SH-SY5Y (cell line): Measurements from ENCODE around the gene ADARB1.

Experiments
- GATA2 ChIP-seq: IDR thresholded peaks from 2 replicates; pipeline ENCODE4 v1.6.1; 2011; ENCODE audit warnings: mild to moderate bottlenecking, low read depth, low read length
- GATA3 ChIP-seq: IDR thresholded peaks from 2 replicates; pipeline ENCODE4 v1.6.1; 2011; ENCODE audit warnings: low read depth, mild to moderate bottlenecking, low read length, moderate library complexity

DNA sequence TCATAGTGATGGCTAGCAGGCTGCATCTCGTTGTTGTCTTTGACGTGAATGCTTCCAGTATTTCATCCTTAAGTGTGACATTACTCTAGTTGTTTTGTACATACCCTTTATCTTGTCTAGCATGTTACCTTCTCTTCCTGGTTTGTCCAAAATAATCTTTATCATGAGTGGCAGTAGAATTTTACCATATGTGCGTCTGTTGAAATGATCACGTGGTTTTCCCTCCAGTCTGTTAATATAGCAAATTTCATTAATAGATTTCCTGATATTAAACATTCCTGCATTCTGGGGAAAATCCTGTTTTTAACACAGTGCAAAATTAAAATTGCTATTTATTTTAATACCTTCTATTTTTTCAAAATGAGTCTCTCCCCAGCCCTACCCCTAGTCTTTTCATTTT, 15.6 kb downstream of the ADARB1 start:
- TF ChIP-seq GATA2 (no peak), GATA3 (no peak)
